Measurements from ENCODE around the gene GPRASP3.
A peak's percentile ranks its signal among the peaks of the same experiment; 100 is the strongest.

The GPRASP3 gene

GRCh38 chrX:102765809-102766208 lies 45.3 kb downstream of the GPRASP3 start:
- no peak for DNase-seq

- no peak for DNase-seq
Measured at GRCh38 chrX:102767287-102767686, 46.7 kb downstream of the GPRASP3 start.

- DNase-seq, result peak; percentile 29 to 55 (median 35)
Measured at GRCh38 chrX:102768987-102769761, 48.6 kb downstream of the GPRASP3 start.
